IMR-90 (cell line): ENCODE data around the gene RABEP1. TPM values are rescaled to one million over a fixed set of nuclear protein-coding genes. Genes with fewer than 3 reads are reported as not detected.

ENCODE experiments used
- ATAC-seq: fragments of 200-7000 bp; cut with Tn5 transposase; 2 replicates; pipeline ENCODE4 v1.9.1; 2020; ENCODE audit warnings: low read depth, mild to moderate bottlenecking, moderate library complexity
- BruUV-seq: library from RNA; stranded (reverse); fragments of 400-500 nt; replicated peaks from 2 replicates; lab custom pipeline; 2021; lab: Mats Ljungman, UMichigan
- CTCF ChIA-PET: fragments of 300-600 bp; formaldehyde crosslinking; extraction: SDS; loops from one replicate; lab custom pipeline; 2021; ENCODE audit warnings: antibody characterized with exemption; lab: Yijun Ruan, JAX
- POLR2A ChIA-PET: fragments of 300-600 bp; sonication (Branson Sonifier 250); formaldehyde crosslinking; loops from one replicate; lab custom pipeline; 2022; ENCODE audit warnings: antibody characterized with exemption; ENCODE audit not compliant: unreplicated experiment; lab: Charles Lee
- DNase-seq: peaks from one replicate; pipeline ENCODE4 v3.0.0; 2013
- H2AFZ ChIP-seq: replicated peaks from 2 replicates; pipeline ENCODE3; 2013; ENCODE audit warnings: low read length, mild to moderate bottlenecking; ENCODE audit not compliant: poor library complexity
- H2AK5ac ChIP-seq: 2 replicates; pipeline ENCODE4 v1.6.1; 2013; ENCODE audit warnings: low read depth, low read length, inconsistent platforms
- H2AK9ac ChIP-seq: replicated peaks from 2 replicates; pipeline ENCODE3; 2013; ENCODE audit warnings: mild to moderate bottlenecking, low read depth, low read length, moderate library complexity; ENCODE audit not compliant: poor library complexity
- H2BK120ac ChIP-seq: 2 replicates; pipeline ENCODE4 v1.6.1; 2013; ENCODE audit warnings: low read depth, low read length, inconsistent platforms
- H2BK15ac ChIP-seq: 3 replicates; pipeline ENCODE4 v1.6.1; 2013; ENCODE audit warnings: low read depth, low read length, inconsistent platforms
- H2BK20ac ChIP-seq: 2 replicates; pipeline ENCODE4 v1.6.1; 2013; ENCODE audit warnings: low read depth, mild to moderate bottlenecking, inconsistent platforms, low read length, moderate library complexity
- H2BK5ac ChIP-seq: 2 replicates; pipeline ENCODE4 v1.6.1; 2013; ENCODE audit warnings: mild to moderate bottlenecking, low read depth, low read length, inconsistent platforms; ENCODE audit not compliant: poor library complexity, severe bottlenecking
- H3K14ac ChIP-seq: replicated peaks from 2 replicates; pipeline ENCODE4 v1.6.1; 2013; ENCODE audit warnings: low read depth, low read length, inconsistent platforms
- H3K18ac ChIP-seq: 2 replicates; pipeline ENCODE4 v1.6.1; 2013; ENCODE audit warnings: low read depth, low read length, control low read depth
- H3K23ac ChIP-seq: 2 replicates; pipeline ENCODE4 v1.6.1; 2013; ENCODE audit warnings: low read depth, low read length, inconsistent platforms
- H3K27ac ChIP-seq: 2 replicates; pipeline ENCODE4 v1.5.1; 2013; ENCODE audit warnings: mild to moderate bottlenecking, control low read depth, low read length; ENCODE audit not compliant: insufficient read depth
- H3K27me3 ChIP-seq: 2 replicates; pipeline ENCODE4 v1.6.1; 2013; ENCODE audit warnings: low read length; ENCODE audit not compliant: control insufficient read depth, insufficient read depth
- H3K36me3 ChIP-seq: 2 replicates; pipeline ENCODE4 v1.6.1; 2013; ENCODE audit warnings: low read length, mixed read lengths; ENCODE audit not compliant: control insufficient read depth, insufficient read depth
- H3K4ac ChIP-seq: 2 replicates; pipeline ENCODE4 v1.6.1; 2013; ENCODE audit warnings: low read depth, low read length, inconsistent platforms
- H3K4me1 ChIP-seq: 2 replicates; pipeline ENCODE4 v1.6.1; 2013; ENCODE audit warnings: low read length, mixed read lengths; ENCODE audit not compliant: control insufficient read depth, insufficient read depth
- H3K4me2 ChIP-seq: 2 replicates; pipeline ENCODE4 v1.6.1; 2013; ENCODE audit warnings: low read depth, mild to moderate bottlenecking, control low read depth, low read length, moderate library complexity
- H3K4me3 ChIP-seq: 2 replicates; pipeline ENCODE4 v1.5.1; 2013; ENCODE audit warnings: low read depth, mild to moderate bottlenecking, control low read depth, low read length, moderate library complexity; ENCODE audit not compliant: insufficient read depth
- H3K56ac ChIP-seq: 2 replicates; pipeline ENCODE4 v1.6.1; 2013; ENCODE audit warnings: low read length, inconsistent platforms; ENCODE audit not compliant: insufficient read depth; ENCODE audit errors: extremely low read depth
- H3K79me1 ChIP-seq, 2 experiments: 2 replicates each; pipeline ENCODE4 v1.6.1; 2013; ENCODE audit warnings: low read length in 2 of 2, inconsistent platforms in 1 of 2, low read depth in 1 of 2
- H3K9ac ChIP-seq: 2 replicates; pipeline ENCODE4 v1.6.1; 2013; ENCODE audit warnings: low read depth, low read length, control low read depth
- H3K9me1 ChIP-seq: 2 replicates; pipeline ENCODE4 v1.6.1; 2013; ENCODE audit warnings: low read length, inconsistent platforms; ENCODE audit not compliant: insufficient read depth
- H3K9me3 ChIP-seq: 2 replicates; pipeline ENCODE4 v1.6.1; 2013; ENCODE audit warnings: low read length; ENCODE audit not compliant: control insufficient read depth, insufficient read depth
- H4K20me1 ChIP-seq: 2 replicates; pipeline ENCODE4 v1.6.1; 2013; ENCODE audit warnings: low read length, inconsistent platforms; ENCODE audit not compliant: insufficient read depth
- H4K5ac ChIP-seq: 2 replicates; pipeline ENCODE4 v1.6.1; 2013; ENCODE audit warnings: mild to moderate bottlenecking, low read depth, low read length, control low read depth
- H4K8ac ChIP-seq, 2 experiments: 2 replicates each; pipeline ENCODE4 v1.6.1; 2013; ENCODE audit warnings: low read depth in 2 of 2, low read length in 2 of 2, control low read depth in 1 of 2, inconsistent platforms in 1 of 2
- H4K91ac ChIP-seq: 2 replicates; pipeline ENCODE4 v1.6.1; 2013; ENCODE audit warnings: low read depth, low read length, inconsistent platforms; ENCODE audit not compliant: insufficient read depth
- ELK1 ChIP-seq: fragments of 150-350 bp; IDR thresholded peaks from 2 replicates; pipeline ENCODE4 v1.6.1; 2016; ENCODE audit warnings: low read depth, mild to moderate bottlenecking, low read length, moderate library complexity, borderline replicate concordance
- MXI1 ChIP-seq: IDR thresholded peaks from 2 replicates; pipeline ENCODE4 v1.6.1; 2012; ENCODE audit warnings: low read depth, mild to moderate bottlenecking, low read length, moderate library complexity, borderline replicate concordance
- NFE2L2 ChIP-seq: fragments of 150-350 bp; IDR thresholded peaks from 2 replicates; pipeline ENCODE4 v1.6.1; 2016; ENCODE audit warnings: low read depth, mild to moderate bottlenecking, low read length
- WGBS, 2 experiments: methylation state at CpG; one replicate each; pipeline versions ENCODE4 v1.1.5 to v1.1.7; 2013; ENCODE audit warnings: missing lambda C conversion rate in 2 of 2; ENCODE audit not compliant: insufficient read length in 1 of 2; ENCODE audit errors: extremely low coverage in 2 of 2; 5-methylcytosine and 5-hydroxymethylcytosine counted together
- dilution Hi-C: fragments of 300-500 bp; cut with HindIII; formaldehyde crosslinking; loops from one replicate; pipeline ENCODE4 v1.14.3; 2018; ENCODE audit warnings: low sequenced_read_pairs; ENCODE audit not compliant: unreplicated experiment
- in situ Hi-C: fragments of 300-500 bp; cut with MboI; formaldehyde crosslinking; loops from 3 replicates; pipeline ENCODE4 v1.14.3; 2019; ENCODE audit warnings: low sequenced_read_pairs, inconsistent platforms, mixed read lengths
- intact Hi-C: fragments of 100-400 bp; cut with micrococcal nuclease; formaldehyde crosslinking; loops from 2 replicates; pipeline ENCODE4 v1.10.0; 2022
- polyA plus RNA-seq, 3 experiments: library from polyadenylated mRNA; depleted of rRNA; stranded (reverse); fragments of >200 nt; gene quantifications; 2 replicates each; pipeline ENCODE4 v1.2.3, GENCODE V29; 2012; ENCODE audit warnings: low replicate concordance in 1 of 3
- total RNA-seq: library from RNA; depleted of rRNA; stranded (reverse); fragments of >200 nt; gene quantifications from 2 replicates; pipeline ENCODE4 v1.2.3, GENCODE V29; 2012

The RABEP1 gene
- total and polyA plus RNA-seq, 2 of the 4 experiments (the other 2 are of a cell fraction), result 15.3 to 38.2 TPM

DNA sequence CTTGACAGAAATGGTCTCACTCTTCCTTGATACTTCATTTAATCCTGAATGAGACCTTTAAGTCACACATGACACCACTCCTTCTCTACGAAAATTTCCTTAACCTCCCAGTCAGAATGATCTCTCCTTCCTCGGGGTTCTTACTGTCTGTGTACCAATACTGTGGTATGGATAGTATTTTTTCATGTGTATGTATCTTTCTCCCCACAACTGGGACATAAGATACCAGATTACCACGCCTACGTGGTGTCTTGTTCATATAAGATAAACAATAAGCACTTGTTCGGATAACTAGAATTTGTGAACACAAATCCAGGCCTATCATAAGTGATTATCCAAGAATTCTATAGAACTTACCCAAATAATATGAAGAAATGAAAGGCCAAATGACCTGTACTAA lies 126.1 kb downstream of the RABEP1 start:
- peaks cover 7% of the 10 kb centered on the region for H3K9me1 ChIP-seq
- peaks cover 54% of the 10 kb centered on the region for H3K36me3 ChIP-seq
- POLR2A ChIA-PET, result no interaction called here
- H3K4me3 ChIP-seq, result no peak overlapping the region
- H2BK120ac ChIP-seq, result no peak overlapping the region
- H2BK20ac ChIP-seq, result no peak overlapping the region
- H3K27ac ChIP-seq, result no peak overlapping the region
- no peak overlapping the region for H3K4me2 ChIP-seq
- no peak overlapping the region for H2BK5ac ChIP-seq
- H2BK15ac ChIP-seq, result no peak overlapping the region
- no peak overlapping the region for H3K56ac ChIP-seq
- no peak for ATAC-seq
- no peak overlapping the region for H4K8ac ChIP-seq
- no peak overlapping the region for H3K18ac ChIP-seq
- H3K4me1 ChIP-seq, result peaks cover 4% of the 10 kb centered on the region
- no peaks in the 10 kb centered on the region for H3K9me3 ChIP-seq
- CTCF ChIA-PET, result no interaction called here
- dilution Hi-C loops (no loop called here), intact Hi-C loops (no loop called here), in situ Hi-C loops (no loop called here)
- peaks cover 32 to 43% of the 10 kb centered on the region in 2 experiments for H3K79me1 ChIP-seq
- no CpG with 5 or more reads among the region's 5 CpGs for WGBS, 2 experiments
- H3K27me3 ChIP-seq, result no peaks in the 10 kb centered on the region
- no peak overlapping the region for H3K23ac ChIP-seq
- TF ChIP-seq NFE2L2 (no peak), MXI1 (no peak), ELK1 (no peak)
- peaks cover 11% of the 10 kb centered on the region; the same call in 1 of the 2 replicates for H4K20me1 ChIP-seq
- no peak overlapping the region for H3K4ac ChIP-seq
- H2AK9ac ChIP-seq, result no peak overlapping the region
- no peak overlapping the region for H3K14ac ChIP-seq
- DNase-seq, result no peak
- H4K5ac ChIP-seq, result no peak overlapping the region
- BruUV-seq, result no TSS peak
- no peak overlapping the region for H2AFZ ChIP-seq
- no peak overlapping the region for H3K9ac ChIP-seq
- H2AK5ac ChIP-seq, result no peak overlapping the region
- no peak overlapping the region for H4K91ac ChIP-seq
